B cell (primary cell): Measurements from ENCODE around the gene TSEN15. TPM values are rescaled to one million over a fixed set of nuclear protein-coding genes. Genes with fewer than 3 reads are reported as not detected.

Experiments
- ATAC-seq: fragments of 200-7000 bp; cut with Tn5 transposase; one replicate; pipeline ENCODE4 v1.10.0; 2021; ENCODE audit warnings: low read depth, mild to moderate bottlenecking, moderate number of reproducible peaks, moderate library complexity
- CTCF ChIA-PET: fragments of 350-600 bp; sonication (Branson Sonifier 250); formaldehyde crosslinking; loops from one replicate; lab custom pipeline; 2021; ENCODE audit warnings: antibody characterized with exemption, inconsistent platforms; lab: Charles Lee
- POLR2A ChIA-PET: fragments of 350-600 bp; sonication (Branson Sonifier 250); formaldehyde crosslinking; loops from one replicate; lab custom pipeline; 2021; ENCODE audit warnings: antibody characterized with exemption; lab: Charles Lee
- DNase-seq: peaks from one replicate; pipeline ENCODE4 v3.0.0; 2013
- H2AFZ ChIP-seq: 2 replicates; pipeline ENCODE4 v1.6.1; 2012; ENCODE audit warnings: mild to moderate bottlenecking, low read depth, low read length; ENCODE audit not compliant: insufficient read depth, poor library complexity, severe bottlenecking
- H3K27ac ChIP-seq, 2 donors: 1 replicate in 1 of 2; 2 replicates in 1 of 2; pipeline ENCODE4 v1.5.1; 2012 to 2013; ENCODE audit warnings: low read length in 2 of 2, mild to moderate bottlenecking in 2 of 2, moderate library complexity in 1 of 2
- H3K27me3 ChIP-seq, 4 experiments: fragments of 200-600 bp in 1 of 4; sonication (generic) in 1 of 4; replicated peaks in 1 of 4; 1 replicate in 2 of 4; 2 replicates in 2 of 4; pipeline versions ENCODE4 v1.6.1 to v1.7.0; 2013 to 2016; ENCODE audit warnings: low read length in 3 of 4, mild to moderate bottlenecking in 2 of 4, mixed read lengths in 1 of 4, moderate library complexity in 1 of 4; ENCODE audit not compliant: insufficient read depth in 4 of 4, control insufficient read depth in 3 of 4; ENCODE audit errors: control extremely low read depth in 1 of 4
- H3K36me3 ChIP-seq, 2 experiments: replicated peaks in 1 of 2; 1 replicate in 1 of 2; 2 replicates in 1 of 2; pipeline versions ENCODE4 v1.6.1 to v1.7.1; 2013; ENCODE audit warnings: low read length in 1 of 2; ENCODE audit not compliant: insufficient read depth in 2 of 2, control insufficient read depth in 1 of 2; ENCODE audit errors: control extremely low read depth in 1 of 2, extremely low read depth in 1 of 2
- H3K4me1 ChIP-seq, 2 donors: fragments of 200-600 bp in 1 of 2; sonication (generic) in 1 of 2; 1 replicate in 1 of 2; 2 replicates in 1 of 2; pipeline versions ENCODE4 v1.5.1 to v1.6.1; 2013 to 2017; ENCODE audit warnings: low read length in 2 of 2; ENCODE audit not compliant: control insufficient read depth in 2 of 2, insufficient read depth in 2 of 2
- H3K4me2 ChIP-seq: replicated peaks from 2 replicates; pipeline ENCODE3; 2012; ENCODE audit warnings: mild to moderate bottlenecking, low read depth, low read length; ENCODE audit not compliant: poor library complexity, severe bottlenecking
- H3K4me3 ChIP-seq, 5 experiments: fragments of 200-600 bp in 1 of 5; sonication (generic) in 1 of 5; 1 replicate in 3 of 5; 2 replicates in 2 of 5; pipeline versions ENCODE4 v1.5.1 to v1.7.0; 2011 to 2016; ENCODE audit warnings: low read length in 4 of 5, mild to moderate bottlenecking in 4 of 5, low read depth in 2 of 5, control low read depth in 1 of 5, moderate library complexity in 1 of 5; ENCODE audit not compliant: insufficient read depth in 1 of 5; ENCODE audit errors: control extremely low read depth in 1 of 5, extremely low read depth in 1 of 5
- H3K79me2 ChIP-seq: fragments of 200-600 bp; sonication (generic); one replicate; pipeline ENCODE4 v1.6.0; 2016; ENCODE audit warnings: low read length; ENCODE audit not compliant: control insufficient read depth, insufficient read depth
- H3K9ac ChIP-seq: fragments of 200-600 bp; sonication (generic); 2 replicates; pipeline ENCODE4 v1.6.1; 2017; ENCODE audit warnings: mild to moderate bottlenecking, low read length, moderate library complexity
- H3K9me3 ChIP-seq, 3 donors: one replicate each; pipeline versions ENCODE4 v1.6.1 to v1.7.1; 2013; ENCODE audit warnings: low read length in 2 of 3; ENCODE audit not compliant: control insufficient read depth in 2 of 3, insufficient read depth in 1 of 3; ENCODE audit errors: control extremely low read depth in 1 of 3
- H4K20me1 ChIP-seq: 2 replicates; pipeline ENCODE4 v1.6.0; 2012; ENCODE audit warnings: mild to moderate bottlenecking, low read length; ENCODE audit not compliant: insufficient read depth, control insufficient read depth, poor library complexity, severe bottlenecking
- H3K27ac Mint-ChIP-seq: one replicate; pipeline ENCODE4 v1.8.0; 2021; ENCODE audit warnings: mixed read lengths
- H3K27me3 Mint-ChIP-seq: one replicate; pipeline ENCODE4 v1.8.0; 2021; ENCODE audit warnings: mixed read lengths
- H3K4me1 Mint-ChIP-seq: one replicate; pipeline ENCODE4 v1.8.0; 2021; ENCODE audit warnings: mixed read lengths
- H3K4me3 Mint-ChIP-seq: one replicate; pipeline ENCODE4 v1.8.0; 2021; ENCODE audit warnings: mixed read lengths
- H3K9me3 Mint-ChIP-seq: one replicate; pipeline ENCODE4 v1.8.0; 2022; ENCODE audit warnings: mixed read lengths; ENCODE audit not compliant: insufficient read depth
- EZH2 ChIP-seq: IDR thresholded peaks from 2 replicates; pipeline ENCODE4 v1.6.1; 2012; ENCODE audit warnings: borderline replicate concordance, low read depth, mild to moderate bottlenecking, moderate library complexity, low read length; ENCODE audit not compliant: insufficient read depth, poor library complexity, severe bottlenecking
- WGBS: methylation state at CpG from one replicate; pipeline ENCODE4 v1.1.5; 2013; ENCODE audit warnings: missing lambda C conversion rate; ENCODE audit not compliant: insufficient coverage; 5-methylcytosine and 5-hydroxymethylcytosine counted together
- intact Hi-C: fragments of 100-400 bp; cut with micrococcal nuclease; formaldehyde crosslinking; loops from one replicate; pipeline ENCODE4 v1.10.0; 2022
- polyA plus RNA-seq: library from polyadenylated mRNA; depleted of rRNA; stranded (reverse); fragments of >200 nt; gene quantifications from 2 replicates; pipeline ENCODE4 v1.2.3, GENCODE V29; 2012
- total RNA-seq, 2 donors: library from RNA; stranded (reverse); fragments of 120-200 nt in 1 of 2; gene quantifications; 1 replicate in 1 of 2; 2 replicates in 1 of 2; pipeline versions ENCODE4 v1.2.3 to v1.2.4, GENCODE V29; 2013 to 2022
- TF ChIP-seq, protein P1 (sequence below): fragments of 200-600 bp; IDR thresholded peaks from one replicate; pipeline ENCODE4 v1.8.0; 2022; ENCODE audit warnings: antibody characterized with exemption, mild to moderate bottlenecking

Gene TSEN15
- total and polyA plus RNA-seq, 2 donors (not counting 1 experiment from before 2014, with no cell fraction given), result 15.5 to 25.2 TPM

DNA sequence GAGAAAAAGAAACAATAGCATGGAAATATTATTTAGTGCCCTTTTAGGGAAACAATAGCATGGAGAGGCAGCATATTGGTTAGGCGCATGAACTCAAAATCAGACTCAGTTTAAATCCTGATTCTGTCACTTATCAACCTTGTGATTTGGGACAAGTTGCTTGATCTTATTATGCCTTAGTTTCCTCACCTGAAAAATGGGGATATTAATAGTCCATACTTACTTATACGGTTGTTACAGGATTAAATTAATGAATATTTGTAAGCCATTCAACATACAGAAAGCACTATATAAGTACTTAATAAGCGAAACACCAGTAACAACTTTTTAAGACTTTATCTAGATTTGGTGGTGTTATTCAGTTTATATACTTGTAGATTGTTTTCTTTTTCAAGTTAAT, 1.2 kb downstream of the TSEN15 start:
- Histone ChIP-seq H3K9me3 (peaks cover 0 to 2% (median 0%) of the 10 kb centered on the region in 3 donors), H3K9ac (peak overlapping the region; percentile 89), H3K27ac (no peak overlapping the region), H3K79me2 (peaks cover 16% of the 10 kb centered on the region), H3K4me1 (peaks cover 15% of the 10 kb centered on the region in 2 donors), H3K36me3 (peaks cover 5 to 8% of the 10 kb centered on the region in 2 experiments), H3K4me3 (no peak overlapping the region), H2AFZ (peak overlapping the region; percentile 97), H4K20me1 (no peaks in the 10 kb centered on the region), H3K27me3 (peaks cover 0 to 9% (median 2%) of the 10 kb centered on the region in 4 experiments), H3K4me2 (peak overlapping the region; percentile 79)
- WGBS, result 100% methylated on average over 1 of the region's 3 CpGs
- POLR2A ChIA-PET, result no interaction called here
- Mint-ChIP-seq H3K4me1 (peaks cover 33% of the 10 kb centered on the region), H3K27ac (no peak overlapping the region), H3K4me3 (peak overlapping the region; percentile 99), H3K9me3 (no peaks in the 10 kb centered on the region), H3K27me3 (peaks cover 24% of the 10 kb centered on the region)
- TF ChIP-seq, protein P1, sequence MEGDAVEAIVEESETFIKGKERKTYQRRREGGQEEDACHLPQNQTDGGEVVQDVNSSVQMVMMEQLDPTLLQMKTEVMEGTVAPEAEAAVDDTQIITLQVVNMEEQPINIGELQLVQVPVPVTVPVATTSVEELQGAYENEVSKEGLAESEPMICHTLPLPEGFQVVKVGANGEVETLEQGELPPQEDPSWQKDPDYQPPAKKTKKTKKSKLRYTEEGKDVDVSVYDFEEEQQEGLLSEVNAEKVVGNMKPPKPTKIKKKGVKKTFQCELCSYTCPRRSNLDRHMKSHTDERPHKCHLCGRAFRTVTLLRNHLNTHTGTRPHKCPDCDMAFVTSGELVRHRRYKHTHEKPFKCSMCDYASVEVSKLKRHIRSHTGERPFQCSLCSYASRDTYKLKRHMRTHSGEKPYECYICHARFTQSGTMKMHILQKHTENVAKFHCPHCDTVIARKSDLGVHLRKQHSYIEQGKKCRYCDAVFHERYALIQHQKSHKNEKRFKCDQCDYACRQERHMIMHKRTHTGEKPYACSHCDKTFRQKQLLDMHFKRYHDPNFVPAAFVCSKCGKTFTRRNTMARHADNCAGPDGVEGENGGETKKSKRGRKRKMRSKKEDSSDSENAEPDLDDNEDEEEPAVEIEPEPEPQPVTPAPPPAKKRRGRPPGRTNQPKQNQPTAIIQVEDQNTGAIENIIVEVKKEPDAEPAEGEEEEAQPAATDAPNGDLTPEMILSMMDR, result no peak
- no peak for TF ChIP-seq EZH2
- CTCF ChIA-PET, result no interaction called here
- intact Hi-C loops, result loop anchor here (2.0 to 5.0 kb wide), 2 partner anchors 16 to 95 kb away; partner anchors contain the start of gene COLGALT2
- DNase-seq (no peak), ATAC-seq (no peak)

DNA sequence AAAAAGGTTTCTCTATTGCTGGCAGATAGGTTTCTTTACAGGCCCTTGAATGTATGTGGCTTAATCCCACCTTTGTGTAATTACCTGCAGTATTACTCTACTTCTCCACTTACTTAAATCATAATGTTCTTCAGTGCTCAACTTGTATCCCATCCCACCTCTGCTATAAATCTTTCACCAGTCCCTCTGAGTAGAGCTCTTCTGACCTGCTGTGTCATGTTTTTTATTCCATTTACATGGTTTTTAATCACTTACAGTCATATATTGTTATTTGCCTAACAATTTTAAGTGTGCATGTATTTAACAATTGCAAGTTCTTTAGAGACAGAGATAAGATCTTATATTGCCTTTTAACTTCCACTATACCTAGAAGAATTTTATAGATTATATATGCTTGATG, 2.4 kb downstream of the TSEN15 start:
- peaks cover 0 to 8% (median 2%) of the 10 kb centered on the region in 4 experiments for H3K27me3 ChIP-seq
- CTCF ChIA-PET, result no interaction called here
- no peak overlapping the region for H3K27ac Mint-ChIP-seq

More for the DNA sequence above, 2.4 kb downstream of the TSEN15 start:
- intact Hi-C loops, result loop anchor here (2.0 to 5.0 kb wide), 2 partner anchors 17 to 97 kb away; partner anchors contain the start of gene COLGALT2
- Histone ChIP-seq H3K9ac (no peak overlapping the region), H3K4me1 (peaks cover 15% of the 10 kb centered on the region in 2 donors), H4K20me1 (no peaks in the 10 kb centered on the region), H3K4me2 (no peak overlapping the region), H3K9me3 (peaks cover 0 to 2% (median 0%) of the 10 kb centered on the region in 3 donors), H2AFZ (no peak overlapping the region), H3K4me3 (no peak overlapping the region), H3K79me2 (peaks cover 16% of the 10 kb centered on the region), H3K36me3 (peaks cover 5 to 8% of the 10 kb centered on the region in 2 experiments), H3K27ac (no peak overlapping the region)
- DNase-seq, result no peak
- Mint-ChIP-seq H3K4me3 (peak overlapping the region; percentile 36), H3K9me3 (no peaks in the 10 kb centered on the region), H3K27me3 (peaks cover 16% of the 10 kb centered on the region), H3K4me1 (peaks cover 33% of the 10 kb centered on the region)
- no peak for ATAC-seq
- POLR2A ChIA-PET, result interaction anchor here (1.1 kb wide), 1 partner anchor 560 kb away, joined by 10 read pairs; no protein-coding TSS in a partner anchor
- TF ChIP-seq, protein P1, result no peak
- no peak for TF ChIP-seq EZH2
